Hepatocyte (in vitro differentiated cells): Measurements from ENCODE around the gene C19orf81. TPM values are rescaled to one million over a fixed set of nuclear protein-coding genes. Genes with fewer than 3 reads are reported as not detected.

Experiments
- DNase-seq: peaks from one replicate; pipeline ENCODE4 v3.0.0-alpha.2; 2016; ENCODE audit warnings: low spot score
- H2AFZ ChIP-seq: fragments of 200-600 bp; sonication (generic); 2 replicates; pipeline ENCODE4 v1.6.0; 2016; ENCODE audit warnings: antibody characterized with exemption, mild to moderate bottlenecking
- H3K27ac ChIP-seq: fragments of 200-600 bp; sonication (generic); 2 replicates; pipeline ENCODE4 v1.5.1; 2016; ENCODE audit warnings: mild to moderate bottlenecking
- H3K27me3 ChIP-seq: fragments of 200-600 bp; sonication (generic); 2 replicates; pipeline ENCODE4 v1.6.1; 2016
- H3K36me3 ChIP-seq: fragments of 200-600 bp; sonication (generic); replicated peaks from 2 replicates; pipeline ENCODE4 v1.5.1; 2016; ENCODE audit warnings: low read depth; ENCODE audit not compliant: insufficient read depth
- H3K4me1 ChIP-seq: fragments of 200-600 bp; sonication (generic); 2 replicates; pipeline ENCODE4 v1.5.1; 2016; ENCODE audit warnings: mild to moderate bottlenecking, moderate library complexity; ENCODE audit not compliant: insufficient read depth
- H3K4me2 ChIP-seq: fragments of 200-600 bp; sonication (generic); 2 replicates; pipeline ENCODE4 v1.6.0; 2016
- H3K4me3 ChIP-seq: fragments of 200-600 bp; sonication (generic); 2 replicates; pipeline ENCODE4 v1.5.1; 2016; ENCODE audit warnings: mild to moderate bottlenecking
- H3K79me2 ChIP-seq: fragments of 200-600 bp; sonication (generic); 2 replicates; pipeline ENCODE4 v1.6.0; 2017; ENCODE audit warnings: mild to moderate bottlenecking
- H3K9me2 ChIP-seq: fragments of 200-600 bp; sonication (generic); replicated peaks from 2 replicates; pipeline ENCODE4 v1.6.0; 2017; ENCODE audit warnings: mild to moderate bottlenecking; ENCODE audit not compliant: insufficient read depth
- H3K9me3 ChIP-seq: fragments of 200-600 bp; sonication (generic); 2 replicates; pipeline ENCODE4 v1.5.1; 2016; ENCODE audit warnings: low read depth, mild to moderate bottlenecking
- H4K20me1 ChIP-seq: fragments of 200-600 bp; sonication (generic); 2 replicates; pipeline ENCODE4 v1.6.0; 2016; ENCODE audit warnings: mild to moderate bottlenecking; ENCODE audit not compliant: insufficient read depth, poor library complexity, severe bottlenecking
- EZH2 ChIP-seq: fragments of 200-600 bp; sonication (generic); IDR thresholded peaks from 2 replicates; pipeline ENCODE4 v1.6.1; 2016; ENCODE audit warnings: antibody characterized with exemption, mild to moderate bottlenecking, borderline replicate concordance
- EZH2phosphoT487 ChIP-seq: fragments of 200-600 bp; sonication (generic); IDR thresholded peaks from one replicate; pipeline ENCODE4 v1.6.1; 2018; ENCODE audit warnings: antibody characterized with exemption, mild to moderate bottlenecking, low read depth, moderate library complexity; ENCODE audit not compliant: unreplicated experiment, severe bottlenecking
- WGBS: methylation state at CpG from one replicate; pipeline ENCODE4 v1.1.6; 2016; ENCODE audit warnings: low lambda C conversion rate; ENCODE audit errors: missing lambda C conversion rate; 5-methylcytosine and 5-hydroxymethylcytosine counted together
- polyA plus RNA-seq: library from polyadenylated mRNA; unstranded; fragments of >200 nt; fragmentation: Nextera tagmentation; extraction: Ambion mirVana; gene quantifications from 2 replicates; pipeline ENCODE4 v1.2.1, GENCODE V29; 2016
- total RNA-seq: library from RNA; depleted of rRNA; stranded (reverse); fragments of >200 nt; gene quantifications from 2 replicates; pipeline ENCODE4 v1.2.3, GENCODE V29; 2014
- TF ChIP-seq, protein P1 (sequence below): fragments of 200-600 bp; sonication (generic); IDR thresholded peaks from 2 replicates; pipeline ENCODE4 v1.5.1; 2016; ENCODE audit warnings: antibody characterized with exemption, mild to moderate bottlenecking; ENCODE audit not compliant: poor library complexity

The C19orf81 gene
- total and polyA plus RNA-seq, 2 experiments from 2014 or later, result 4.1 to 12.4 TPM

DNA sequence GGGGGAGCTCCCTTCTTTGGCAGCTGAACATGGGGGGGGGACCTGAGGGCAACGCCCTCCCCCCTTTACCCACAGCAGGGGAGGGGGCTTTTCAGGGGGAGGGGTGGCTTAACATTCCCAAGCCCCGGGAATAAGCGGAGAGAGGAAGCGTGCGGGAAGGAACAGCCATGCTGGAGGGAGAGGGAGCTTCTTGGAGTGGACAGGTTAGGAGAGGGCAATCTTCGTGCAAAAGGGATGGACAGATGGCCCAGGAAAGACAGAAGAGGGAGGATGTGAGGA is 10.8 kb downstream of the C19orf81 start:
- TF ChIP-seq EZH2 (no peak), EZH2phosphoT487 (no peak)
- TF ChIP-seq, protein P1, sequence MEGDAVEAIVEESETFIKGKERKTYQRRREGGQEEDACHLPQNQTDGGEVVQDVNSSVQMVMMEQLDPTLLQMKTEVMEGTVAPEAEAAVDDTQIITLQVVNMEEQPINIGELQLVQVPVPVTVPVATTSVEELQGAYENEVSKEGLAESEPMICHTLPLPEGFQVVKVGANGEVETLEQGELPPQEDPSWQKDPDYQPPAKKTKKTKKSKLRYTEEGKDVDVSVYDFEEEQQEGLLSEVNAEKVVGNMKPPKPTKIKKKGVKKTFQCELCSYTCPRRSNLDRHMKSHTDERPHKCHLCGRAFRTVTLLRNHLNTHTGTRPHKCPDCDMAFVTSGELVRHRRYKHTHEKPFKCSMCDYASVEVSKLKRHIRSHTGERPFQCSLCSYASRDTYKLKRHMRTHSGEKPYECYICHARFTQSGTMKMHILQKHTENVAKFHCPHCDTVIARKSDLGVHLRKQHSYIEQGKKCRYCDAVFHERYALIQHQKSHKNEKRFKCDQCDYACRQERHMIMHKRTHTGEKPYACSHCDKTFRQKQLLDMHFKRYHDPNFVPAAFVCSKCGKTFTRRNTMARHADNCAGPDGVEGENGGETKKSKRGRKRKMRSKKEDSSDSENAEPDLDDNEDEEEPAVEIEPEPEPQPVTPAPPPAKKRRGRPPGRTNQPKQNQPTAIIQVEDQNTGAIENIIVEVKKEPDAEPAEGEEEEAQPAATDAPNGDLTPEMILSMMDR, result no peak
- Histone ChIP-seq H3K9me3 (no peaks in the 10 kb centered on the region), H3K36me3 (no peaks in the 10 kb centered on the region), H2AFZ (no peak overlapping the region), H3K4me2 (peak overlapping the region; percentile 82), H3K27ac (no peak overlapping the region), H3K4me3 (no peak overlapping the region), H3K79me2 (no peaks in the 10 kb centered on the region), H3K4me1 (no peaks in the 10 kb centered on the region), H3K9me2 (no peaks in the 10 kb centered on the region), H4K20me1 (no peaks in the 10 kb centered on the region), H3K27me3 (no peaks in the 10 kb centered on the region)
- 33% methylated on average over 1 of the region's 6 CpGs for WGBS
- no peak for DNase-seq

DNA sequence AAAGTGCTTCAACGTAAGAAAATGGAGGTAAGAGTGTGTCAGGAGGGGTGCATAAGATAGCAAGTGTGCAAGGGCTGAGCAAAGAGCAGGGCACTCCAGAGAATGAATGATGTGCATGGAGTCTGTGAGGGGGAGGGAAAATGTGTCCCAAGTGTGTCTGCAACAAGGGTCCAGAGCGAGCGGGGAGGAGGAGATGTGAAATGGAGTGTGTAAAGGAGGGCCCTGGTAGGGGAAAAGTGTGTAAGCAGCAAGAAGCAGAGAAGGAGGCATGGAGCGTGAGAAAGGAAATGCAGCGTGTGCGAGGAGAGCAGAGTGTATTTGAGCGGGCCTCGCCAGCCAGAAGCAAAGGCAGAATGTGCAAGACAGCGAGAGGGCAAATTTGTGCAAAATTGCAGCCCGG is 11.8 kb downstream of the C19orf81 start:
- H3K4me2 ChIP-seq, result no peak overlapping the region
- H3K4me1 ChIP-seq, result no peaks in the 10 kb centered on the region
- H3K27me3 ChIP-seq, result peaks cover 3% of the 10 kb centered on the region
- H2AFZ ChIP-seq, result no peak overlapping the region
- 88% methylated on average over 10 of the region's 10 CpGs for WGBS
- no peaks in the 10 kb centered on the region for H3K36me3 ChIP-seq
- H3K4me3 ChIP-seq, result no peak overlapping the region
- no peaks in the 10 kb centered on the region for H3K9me2 ChIP-seq
- H3K27ac ChIP-seq, result no peak overlapping the region
- H3K9me3 ChIP-seq, result no peaks in the 10 kb centered on the region
- TF ChIP-seq, protein P1, result no peak
- no peak for TF ChIP-seq EZH2
- TF ChIP-seq EZH2phosphoT487, result no peak
- DNase-seq, result no peak
- H3K79me2 ChIP-seq, result no peaks in the 10 kb centered on the region
- H4K20me1 ChIP-seq, result no peaks in the 10 kb centered on the region

DNA sequence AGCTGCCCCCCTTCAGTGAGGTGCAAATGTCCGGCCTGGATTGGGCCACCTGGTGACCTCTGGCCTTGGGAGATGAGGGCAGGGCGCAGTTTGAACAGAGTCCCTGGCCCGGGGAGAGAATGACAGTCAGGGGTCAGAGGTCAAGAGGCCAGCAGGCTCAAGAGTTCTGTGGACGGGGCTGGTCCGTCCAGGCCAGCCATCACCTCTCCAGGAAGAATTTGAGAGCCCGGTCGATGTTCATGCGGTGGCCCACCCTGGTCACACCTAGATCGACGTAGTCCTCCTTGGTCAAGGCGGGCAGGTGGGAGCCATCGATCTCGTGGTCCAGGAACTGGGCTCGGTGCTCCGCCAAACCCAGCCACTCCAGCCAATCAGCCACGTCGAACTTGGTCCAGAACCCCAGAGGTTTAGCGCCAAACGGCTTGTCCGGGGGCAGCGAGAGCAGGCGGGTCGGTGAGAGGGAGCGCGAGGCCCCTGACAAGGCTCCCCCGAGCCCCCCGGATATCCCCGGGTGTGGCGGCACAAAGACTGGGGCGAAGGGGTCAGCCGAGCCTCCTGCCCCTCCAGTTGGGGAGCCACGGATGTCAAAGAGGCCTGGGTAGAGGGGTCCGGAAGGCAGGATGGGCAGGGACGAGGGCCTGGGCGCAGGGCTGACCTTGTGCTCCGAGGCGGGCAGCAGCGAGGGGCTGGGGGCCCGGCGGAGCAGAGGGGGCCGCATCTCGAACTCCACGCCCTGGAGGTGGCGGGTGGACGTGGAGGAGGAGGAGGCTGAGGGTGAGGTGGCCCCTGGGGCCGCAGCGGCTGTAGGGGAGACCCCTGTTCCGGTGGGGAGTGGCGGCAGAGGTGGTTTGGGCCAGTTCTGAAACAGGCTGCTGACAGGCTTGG is 12.8 kb downstream of the C19orf81 start:
- H3K9me3 ChIP-seq, result no peaks in the 10 kb centered on the region
- H3K4me3 ChIP-seq, result no peak overlapping the region
- H3K27ac ChIP-seq, result no peak overlapping the region
- no peak overlapping the region for H2AFZ ChIP-seq
- H3K9me2 ChIP-seq, result no peaks in the 10 kb centered on the region
- no peaks in the 10 kb centered on the region for H3K4me1 ChIP-seq
- H3K36me3 ChIP-seq, result no peaks in the 10 kb centered on the region
- 84% methylated on average over 44 of the region's 49 CpGs for WGBS
- H3K27me3 ChIP-seq, result peaks cover 13% of the 10 kb centered on the region
- H3K79me2 ChIP-seq, result no peaks in the 10 kb centered on the region
- no peak for TF ChIP-seq EZH2
- no peak for DNase-seq
- H4K20me1 ChIP-seq, result no peaks in the 10 kb centered on the region
- H3K4me2 ChIP-seq, result no peak overlapping the region

DNA sequence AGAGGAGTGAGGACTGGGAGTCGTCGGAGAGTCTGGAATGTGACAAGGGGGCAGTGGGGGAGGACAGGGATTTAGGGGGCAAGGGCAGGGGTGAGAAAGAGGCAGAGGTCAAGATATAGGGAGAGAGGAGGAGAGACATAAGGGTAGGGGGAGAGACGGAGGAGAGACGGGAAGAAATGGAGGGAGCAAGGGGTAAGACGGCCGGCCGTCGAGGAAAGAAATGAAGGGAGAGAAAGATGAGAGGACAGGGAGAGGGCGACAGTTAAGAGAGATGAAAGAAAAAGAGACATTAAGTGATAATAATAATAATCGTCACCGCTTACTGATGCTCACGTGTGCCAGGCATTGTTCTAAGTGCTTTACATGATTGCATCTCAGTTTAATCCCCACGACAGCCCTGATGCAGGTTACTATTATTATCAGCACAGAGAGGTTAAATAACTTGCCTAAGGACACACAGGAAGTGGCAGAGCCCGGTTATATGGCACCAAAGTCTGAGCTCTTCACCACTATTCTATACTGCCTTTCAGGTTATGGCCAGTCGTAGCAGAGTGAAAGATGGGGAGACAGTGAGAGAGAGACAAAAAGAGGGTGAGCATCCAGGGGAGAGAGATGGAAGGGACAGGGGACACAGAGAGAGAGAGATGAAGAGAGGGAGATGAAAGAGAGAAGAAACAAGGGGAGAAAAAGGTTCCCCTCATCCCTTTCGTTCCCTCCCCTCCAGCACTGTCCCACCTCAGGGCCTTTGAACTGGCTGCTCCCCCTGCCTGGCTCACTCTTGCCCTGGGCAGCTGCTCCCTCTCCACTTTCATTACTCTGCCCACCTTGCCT is 13.6 kb downstream of the C19orf81 start:
- Histone ChIP-seq H3K4me2 (no peak overlapping the region), H4K20me1 (no peaks in the 10 kb centered on the region), H3K27ac (no peak overlapping the region), H3K4me1 (no peaks in the 10 kb centered on the region), H3K36me3 (no peaks in the 10 kb centered on the region), H2AFZ (no peak overlapping the region), H3K4me3 (no peak overlapping the region), H3K79me2 (no peaks in the 10 kb centered on the region), H3K27me3 (peaks cover 22% of the 10 kb centered on the region), H3K9me3 (no peaks in the 10 kb centered on the region), H3K9me2 (no peaks in the 10 kb centered on the region)
- WGBS, result 69% methylated on average over 9 of the region's 16 CpGs
- no peak for DNase-seq
- TF ChIP-seq EZH2 (no peak), EZH2phosphoT487 (no peak)
- TF ChIP-seq, protein P1, result no peak
